Lower lobe of right lung (tissue), 2 donors: ENCODE data around the gene RELN. TPM values are rescaled to one million over a fixed set of nuclear protein-coding genes. Genes with fewer than 3 reads are reported as not detected.
A peak's percentile ranks its signal among the peaks of the same experiment; 100 is the strongest.

Source experiments
- ATAC-seq, 2 donors: fragments of 200-7000 bp; cut with Tn5 transposase; one replicate each; pipeline ENCODE4 v1.9.1; 2020 to 2022; ENCODE audit warnings: mild to moderate bottlenecking in 2 of 2, moderate library complexity in 2 of 2
- DNase-seq: peaks from one replicate; pipeline ENCODE4 v3.0.0-alpha.2; 2020
- H3K27ac ChIP-seq: fragments of 200-600 bp; one replicate; pipeline ENCODE4 v1.8.0; 2022
- H3K27me3 ChIP-seq: fragments of 200-600 bp; one replicate; pipeline ENCODE4 v1.8.0; 2022; ENCODE audit warnings: low read depth
- H3K36me3 ChIP-seq: fragments of 200-600 bp; one replicate; pipeline ENCODE4 v1.8.0; 2022; ENCODE audit warnings: mild to moderate bottlenecking
- H3K4me1 ChIP-seq: fragments of 200-600 bp; one replicate; pipeline ENCODE4 v1.8.0; 2022
- H3K4me3 ChIP-seq: fragments of 200-600 bp; one replicate; pipeline ENCODE4 v1.8.0; 2022; ENCODE audit warnings: mild to moderate bottlenecking
- H3K9me3 ChIP-seq: fragments of 200-600 bp; one replicate; pipeline ENCODE4 v1.8.0; 2022
- CTCF ChIP-seq: fragments of 200-600 bp; IDR thresholded peaks from one replicate; pipeline ENCODE4 v1.8.0; 2022; ENCODE audit warnings: antibody characterized with exemption, mild to moderate bottlenecking
- intact Hi-C: fragments of 100-400 bp; cut with DNase I; formaldehyde crosslinking; loops from one replicate; pipeline ENCODE4 v1.11.0; 2022
- total RNA-seq: library from RNA; stranded (reverse); fragmentation: NEBNext Ultra II Directional; extraction: Animal tissue kit (Norgen Biotek cat#: 25700); gene quantifications from one replicate; pipeline ENCODE4 v1.2.1, GENCODE V29; 2021
- donor health status: DM: no; HTN: yes; CAD: no; lungs with severe emphysema.

RELN gene
- total RNA-seq, 1 donor from 2014 or later = 3.7 TPM

GRCh38 chr7:103577059-103577458 lies 412.4 kb downstream of the RELN start:
- no peak for TF ChIP-seq CTCF
- intact Hi-C loops = no loop called here
- Histone ChIP-seq H3K27ac (no peak overlapping the region), H3K4me3 (no peak overlapping the region), H3K36me3 (no peaks in the 10 kb centered on the region), H3K9me3 (no peaks in the 10 kb centered on the region), H3K4me1 (no peaks in the 10 kb centered on the region), H3K27me3 (no peaks in the 10 kb centered on the region)
- DNase-seq (no peak), ATAC-seq (no peak)

DNA sequence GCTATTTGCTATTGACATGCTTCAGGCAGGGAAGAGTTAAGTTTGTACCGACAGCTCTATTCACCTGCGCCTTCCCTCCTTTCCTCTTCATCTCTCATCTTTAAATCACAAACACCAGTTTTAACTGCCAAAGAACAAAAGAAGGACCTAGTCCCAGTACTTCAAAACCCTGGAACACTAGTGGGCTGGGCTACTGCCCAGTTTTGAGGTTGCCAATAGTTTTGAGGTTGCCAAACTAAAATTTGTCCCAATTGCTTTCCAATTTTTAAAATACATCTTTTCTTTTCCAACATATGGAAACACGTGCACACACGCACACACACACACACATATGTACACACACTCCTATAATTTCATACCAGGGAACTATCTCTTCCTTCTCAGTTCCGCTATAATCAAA lies 412.8 kb downstream of the RELN start:
- DNase-seq (no peak), ATAC-seq (no peak)
- H3K4me3 ChIP-seq = no peak overlapping the region
- H3K9me3 ChIP-seq = no peaks in the 10 kb centered on the region
- no peaks in the 10 kb centered on the region for H3K27me3 ChIP-seq
- H3K36me3 ChIP-seq = no peaks in the 10 kb centered on the region
- no peak for TF ChIP-seq CTCF
- intact Hi-C loops = no loop called here
- no peaks in the 10 kb centered on the region for H3K4me1 ChIP-seq
- no peak overlapping the region for H3K27ac ChIP-seq

DNA sequence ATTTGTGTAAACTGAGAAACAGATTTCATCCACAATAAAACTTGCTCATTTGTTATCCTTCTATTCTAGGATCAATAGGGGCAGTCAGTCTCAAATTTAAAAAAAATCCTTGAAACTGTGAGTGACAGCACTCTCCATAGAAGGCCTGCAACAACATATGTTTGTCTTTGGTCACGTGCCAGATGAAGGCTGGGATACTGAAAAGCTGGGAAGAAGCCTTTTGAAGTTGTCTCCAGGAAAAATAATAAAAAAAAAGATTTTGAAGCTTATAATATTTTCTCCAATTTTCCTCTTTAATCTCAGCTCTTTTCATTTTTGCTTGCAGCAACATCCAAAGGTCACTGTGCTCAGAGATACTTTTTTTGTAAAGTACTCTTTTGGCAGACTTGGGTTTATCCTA lies 414.9 kb downstream of the RELN start:
- no peaks in the 10 kb centered on the region for H3K27me3 ChIP-seq
- DNase-seq = no peak
- no peak overlapping the region for H3K27ac ChIP-seq
- no peaks in the 10 kb centered on the region for H3K36me3 ChIP-seq
- H3K9me3 ChIP-seq = no peaks in the 10 kb centered on the region
- H3K4me1 ChIP-seq = no peaks in the 10 kb centered on the region
- intact Hi-C loops = no loop called here
- TF ChIP-seq CTCF = no peak
- ATAC-seq = no peak
- no peak overlapping the region for H3K4me3 ChIP-seq

- Histone ChIP-seq H3K9me3 (no peaks in the 10 kb centered on the region), H3K36me3 (no peaks in the 10 kb centered on the region), H3K4me3 (no peak overlapping the region), H3K4me1 (no peaks in the 10 kb centered on the region), H3K27me3 (no peaks in the 10 kb centered on the region), H3K27ac (no peak overlapping the region)
- DNase-seq = no peak
- intact Hi-C loops = no loop called here
- no peak for ATAC-seq
- peak; percentile 66 for TF ChIP-seq CTCF
These were observed 415.9 kb downstream of the RELN start for GRCh38 chr7:103573479-103574058.

- Histone ChIP-seq H3K4me1 (no peaks in the 10 kb centered on the region), H3K27ac (no peak overlapping the region), H3K27me3 (no peaks in the 10 kb centered on the region), H3K4me3 (no peak overlapping the region), H3K9me3 (no peaks in the 10 kb centered on the region), H3K36me3 (no peaks in the 10 kb centered on the region)
- no peak for TF ChIP-seq CTCF
- ATAC-seq (no peak), DNase-seq (no peak)
- intact Hi-C loops = no loop called here
These were observed 417.9 kb downstream of the RELN start for GRCh38 chr7:103571586-103571985.
